GM12891 (cell line): ENCODE data around the gene FGGY.
"Not testable (repeated sequence)": the region's sequence is repeated elsewhere in the genome, so short reads cannot be mapped to it uniquely, and the experiment has no call there.

ENCODE experiments used
- DNase-seq: peaks from one replicate; pipeline ENCODE4 v3.0.0; 2011; ENCODE audit warnings: low spot score; ENCODE audit not compliant: insufficient read length
- FAIRE-seq: peaks from 2 replicates; lab custom pipeline; 2011; peaks lifted over from hg19 to GRCh38; lab: Jason Lieb, UNC
- PAX5 ChIP-seq: IDR thresholded peaks from 2 replicates; pipeline ENCODE4 v1.6.1; 2011; ENCODE audit warnings: low read length, moderate library complexity, mild to moderate bottlenecking; ENCODE audit not compliant: insufficient read depth, severe bottlenecking
- POLR2A ChIP-seq: IDR thresholded peaks from 2 replicates; pipeline ENCODE4 v1.6.1; 2011; ENCODE audit warnings: low read depth, low read length, control low read depth
- POLR2AphosphoS5 ChIP-seq: IDR thresholded peaks from 2 replicates; pipeline ENCODE4 v1.6.1; 2011; ENCODE audit warnings: low read depth, low read length, control low read depth
- POU2F2 ChIP-seq: IDR thresholded peaks from 2 replicates; pipeline ENCODE4 v1.6.1; 2011; ENCODE audit warnings: low read depth, mild to moderate bottlenecking, control low read depth, low read length, moderate library complexity
- SPI1 ChIP-seq: IDR thresholded peaks from 2 replicates; pipeline ENCODE4 v1.6.1; 2011; ENCODE audit warnings: low read depth, low read length, control low read depth
- TAF1 ChIP-seq: IDR thresholded peaks from 2 replicates; pipeline ENCODE4 v1.6.1; 2011; ENCODE audit warnings: low read depth, low read length, control low read depth

The FGGY gene

DNA sequence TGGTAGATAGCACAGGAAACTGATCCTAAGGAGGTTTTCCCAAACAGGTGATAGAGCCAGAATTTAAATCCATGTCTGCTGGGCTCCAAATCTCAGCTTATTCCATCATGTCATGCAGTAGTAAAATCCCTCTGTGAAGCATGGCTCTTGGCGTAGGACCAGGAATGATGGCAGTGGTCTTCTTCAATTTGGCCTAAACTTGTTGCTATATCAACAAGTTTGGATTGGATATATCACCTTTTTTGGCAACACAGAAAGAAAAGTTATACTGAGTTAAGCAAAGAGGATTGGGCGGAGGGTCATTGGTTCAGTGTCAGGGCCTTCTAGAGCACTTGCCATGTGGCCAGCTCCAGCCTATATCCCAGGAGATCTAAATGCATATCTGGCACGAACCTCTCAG lies 52.2 kb downstream of the FGGY start:
- FAIRE-seq = no peak
- no peak for DNase-seq
- no peak for TF ChIP-seq POU2F2
- TF ChIP-seq PAX5 = no peak

DNA sequence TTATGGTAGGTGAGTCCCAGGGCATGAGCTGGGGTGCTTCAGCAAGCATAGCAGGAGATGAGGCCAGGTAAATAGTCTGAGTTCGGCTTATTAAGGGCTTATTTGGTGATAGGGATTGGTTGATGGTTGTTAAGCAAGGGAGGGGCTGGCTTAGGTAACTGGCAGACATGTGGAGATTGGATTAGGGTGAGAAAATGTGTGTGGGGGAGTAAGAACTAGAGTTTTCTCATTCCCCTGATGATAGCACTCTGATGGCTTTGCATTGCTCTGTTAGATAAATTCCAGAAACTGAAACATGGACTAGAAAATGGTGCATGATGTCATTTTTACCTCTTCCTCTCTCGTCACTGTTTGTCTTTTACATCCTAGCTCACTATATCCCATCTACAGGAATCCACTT lies 53.6 kb downstream of the FGGY start:
- DNase-seq = no peak
- no peak for TF ChIP-seq POLR2A
- no peak for TF ChIP-seq SPI1
- TF ChIP-seq TAF1 = no peak
- no peak for TF ChIP-seq POLR2AphosphoS5
- FAIRE-seq = no peak

DNA sequence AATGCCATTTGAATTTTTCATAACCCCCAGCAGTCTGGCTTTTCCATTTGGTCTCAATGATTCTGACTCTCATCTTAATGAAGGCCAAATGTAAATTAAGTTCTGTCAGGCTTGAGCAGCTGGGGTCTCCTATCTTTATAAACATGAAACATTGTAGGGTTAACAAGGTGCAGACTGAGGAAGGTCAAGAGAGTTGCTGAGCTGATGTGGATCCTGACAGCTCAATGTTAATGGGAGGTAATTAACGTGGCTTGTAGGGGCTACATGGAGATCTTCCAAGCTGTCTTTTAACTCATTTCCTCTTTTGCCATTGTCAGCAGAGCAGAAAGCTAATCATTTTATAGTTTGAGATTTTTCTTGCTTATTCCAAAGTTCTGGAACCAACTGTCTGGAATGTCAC lies 55.2 kb downstream of the FGGY start:
- FAIRE-seq (no peak), DNase-seq (no peak)

DNA sequence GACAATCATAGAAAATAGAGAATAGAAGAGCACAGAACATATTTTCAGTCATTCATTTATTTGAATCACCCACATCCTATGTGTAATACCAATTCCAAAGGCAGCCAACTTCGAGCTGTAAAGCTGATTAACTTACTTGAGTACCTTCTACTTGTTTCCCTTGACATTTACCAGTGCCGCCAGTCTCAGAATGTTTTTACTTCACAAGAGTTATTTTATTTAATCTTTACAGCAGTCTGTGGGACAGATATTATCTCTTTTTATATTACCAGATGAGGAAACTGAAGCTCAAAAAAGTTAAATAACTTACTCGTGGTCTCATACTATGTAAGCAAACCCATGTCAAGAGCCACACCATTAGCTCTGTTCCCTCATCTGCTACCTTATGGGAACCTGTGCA lies 56.6 kb downstream of the FGGY start:
- DNase-seq (no peak), FAIRE-seq (no peak)
- TF ChIP-seq SPI1 (no peak), POU2F2 (no peak), TAF1 (no peak), POLR2AphosphoS5 (no peak), POLR2A (no peak)

More for the DNA sequence above, 55.2 kb downstream of the FGGY start:
- no peak for TF ChIP-seq POU2F2
- no peak for TF ChIP-seq PAX5
- TF ChIP-seq TAF1 = no peak
- 0 out of 2 replicates have a peak, but pooled peaks have one; percentile 2 for TF ChIP-seq SPI1
- no peak for TF ChIP-seq POLR2A
- no peak for TF ChIP-seq POLR2AphosphoS5

GRCh38 chr1:59354239-59354638 lies 57.3 kb downstream of the FGGY start:
- not testable (repeated sequence) for DNase-seq
- peak; percentile 9 for FAIRE-seq

GRCh38 chr1:59354709-59355337 lies 57.9 kb downstream of the FGGY start:
- FAIRE-seq (peak; percentile 88), DNase-seq (no peak)
- no peak; the same call in 1 of the 2 replicates for TF ChIP-seq POLR2A
- no peak for TF ChIP-seq POLR2AphosphoS5
- no peak for TF ChIP-seq POU2F2
- TF ChIP-seq PAX5 = no peak

DNA sequence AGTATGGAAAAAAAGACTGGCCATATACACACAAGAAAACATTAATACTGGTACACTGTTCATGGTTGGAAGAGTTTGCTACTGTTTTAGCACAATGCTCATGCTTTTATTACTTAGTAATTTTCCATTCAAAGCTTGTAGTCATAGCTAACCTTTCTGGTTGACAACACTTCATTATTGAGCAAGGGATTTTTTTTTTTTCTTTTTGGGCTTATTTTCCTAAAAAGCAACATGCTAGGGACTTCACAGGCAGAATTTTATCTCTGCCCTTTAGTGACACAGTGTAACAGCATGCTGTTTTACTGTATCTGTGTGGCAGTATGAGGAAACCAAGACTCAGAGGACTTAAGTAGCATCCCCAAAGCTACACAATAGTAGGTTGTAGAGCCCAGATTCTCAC lies 58.5 kb downstream of the FGGY start:
- no peak for FAIRE-seq
- no peak for DNase-seq

DNA sequence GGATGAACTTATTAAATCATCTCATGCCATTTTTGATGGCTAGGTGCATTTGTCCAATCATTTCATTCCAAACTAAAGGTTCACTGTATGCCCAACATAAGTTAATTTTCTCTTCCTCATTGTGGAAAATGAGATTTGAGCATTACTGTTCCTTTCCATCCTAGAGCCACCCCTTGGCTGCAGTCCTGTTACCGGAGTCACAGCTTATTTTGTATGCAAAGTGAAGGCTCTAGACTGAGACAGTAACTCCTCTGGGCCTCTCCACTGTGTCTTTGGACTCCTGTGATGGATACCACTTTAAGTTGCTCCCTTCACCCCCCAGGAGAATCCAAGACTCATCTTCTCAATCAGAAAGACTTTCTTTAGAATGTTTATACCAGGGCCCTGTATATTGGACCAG lies 59.7 kb downstream of the FGGY start:
- TF ChIP-seq POU2F2 = no peak
- no peak for TF ChIP-seq POLR2A
- TF ChIP-seq PAX5 = no peak
- TF ChIP-seq TAF1 = no peak
- TF ChIP-seq POLR2AphosphoS5 = no peak
- no peak for TF ChIP-seq SPI1
- no peak for FAIRE-seq
- DNase-seq = no peak

More for the DNA sequence above, 58.5 kb downstream of the FGGY start:
- TF ChIP-seq PAX5 (peak; percentile 47), SPI1 (no peak), POLR2AphosphoS5 (no peak)

DNA sequence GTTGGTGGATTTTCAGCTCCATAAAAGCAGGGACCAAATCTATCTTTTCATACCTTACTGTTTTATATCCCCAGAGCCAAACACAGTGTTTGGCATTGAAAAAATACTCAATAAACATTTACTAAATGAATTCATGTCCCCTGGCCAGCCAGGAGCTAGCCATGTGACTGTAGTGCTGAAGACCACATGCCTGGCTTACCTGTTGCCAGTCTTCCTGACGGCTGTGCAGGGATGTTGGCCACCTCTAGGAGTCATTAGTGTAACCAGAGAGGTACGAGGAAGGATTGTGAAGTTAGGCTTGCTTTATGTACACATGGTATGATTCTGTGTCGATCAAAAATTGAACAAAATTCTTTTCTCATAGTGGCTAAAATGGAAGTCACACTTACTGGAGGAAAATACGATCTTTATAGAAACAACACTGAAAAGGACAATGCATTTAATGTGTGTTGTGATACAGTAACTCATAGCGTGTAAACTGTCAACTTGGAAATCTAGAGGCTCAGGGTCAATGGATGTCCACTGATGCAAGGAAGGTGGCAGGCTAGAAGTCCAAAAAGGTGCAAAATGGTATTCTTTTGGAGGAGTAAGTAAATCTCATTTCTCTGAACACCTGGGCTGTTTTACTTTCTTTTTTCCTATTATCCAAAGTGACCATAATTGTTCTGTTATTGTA lies 60.9 kb downstream of the FGGY start:
- DNase-seq = no peak
- TF ChIP-seq PAX5 = no peak
- no peak for FAIRE-seq

DNA sequence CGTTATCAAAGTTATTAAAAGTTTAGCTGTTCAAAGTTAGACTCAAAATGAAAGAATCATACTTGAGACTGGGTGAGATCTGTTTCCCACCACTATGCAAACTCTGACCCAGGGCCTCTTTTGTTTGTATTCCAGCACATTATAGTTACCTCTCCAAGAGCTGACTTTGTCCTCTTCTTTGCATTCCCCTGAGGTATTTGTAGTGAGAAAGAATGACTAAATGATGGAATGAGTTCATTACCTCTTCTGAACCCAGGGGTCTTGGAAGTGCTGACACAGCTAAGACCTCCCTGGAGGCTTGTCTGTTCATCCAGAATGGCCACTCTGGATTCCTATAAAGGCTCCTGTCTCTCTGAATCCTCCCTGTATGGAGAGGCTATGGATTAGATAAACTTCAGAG lies 62.4 kb downstream of the FGGY start:
- TF ChIP-seq POU2F2 = no peak
- no peak for TF ChIP-seq POLR2A
- no peak for TF ChIP-seq TAF1
- no peak for TF ChIP-seq SPI1
- TF ChIP-seq POLR2AphosphoS5 = no peak
- TF ChIP-seq PAX5 = no peak
- FAIRE-seq (no peak), DNase-seq (no peak)

GRCh38 chr1:59360170-59360569 lies 63.3 kb downstream of the FGGY start:
- no peak for DNase-seq

More at GRCh38 chr1:59360170-59360569, 63.3 kb downstream of the FGGY start:
- no peak for TF ChIP-seq SPI1
- TF ChIP-seq PAX5 = no peak
- no peak for TF ChIP-seq TAF1
- TF ChIP-seq POLR2AphosphoS5 = no peak
- no peak for TF ChIP-seq POLR2A
- no peak for TF ChIP-seq POU2F2
- no peak for FAIRE-seq
